SK-N-SH treated with all-trans-retinoic acid at 6 μM for 48 hours (cell line): Measurements from ENCODE around the gene TBX10.

ENCODE experiments used
- ATAC-seq: fragments of 200-7000 bp; cut with Tn5 transposase; 3 replicates; pipeline ENCODE4 v1.9.1; 2020; ENCODE audit warnings: mild to moderate bottlenecking, moderate library complexity
- ARNTL ChIP-seq: fragments of 450-650 bp; formaldehyde crosslinking; IDR thresholded peaks from 2 replicates; pipeline ENCODE4 v1.5.0; 2020; ENCODE audit warnings: low read depth, mild to moderate bottlenecking, moderate library complexity, borderline replicate concordance
- BACH2 ChIP-seq: fragments of 250-450 bp; sonication (Bioruptor Pico); IDR thresholded peaks from 2 replicates; pipeline ENCODE4 v1.9.0; 2021; ENCODE audit warnings: mild to moderate bottlenecking, borderline replicate concordance
- CSDC2 ChIP-seq: fragments of 250-450 bp; sonication (Bioruptor Pico); IDR thresholded peaks from 2 replicates; pipeline ENCODE4 v1.5.0; 2020; ENCODE audit warnings: mild to moderate bottlenecking, moderate library complexity
- ESRRG ChIP-seq: fragments of 250-450 bp; sonication (Bioruptor Pico); IDR thresholded peaks from 2 replicates; pipeline ENCODE4 v1.6.1; 2021; ENCODE audit warnings: mild to moderate bottlenecking
- GLIS3 ChIP-seq: fragments of 250-450 bp; sonication (Bioruptor Pico); IDR thresholded peaks from 2 replicates; pipeline ENCODE4 v1.5.0; 2020; ENCODE audit warnings: mild to moderate bottlenecking, moderate library complexity
- ISL1 ChIP-seq: fragments of 250-450 bp; sonication (Bioruptor Pico); IDR thresholded peaks from 2 replicates; pipeline ENCODE4 v2.1.2; 2022; ENCODE audit warnings: mild to moderate bottlenecking, moderate library complexity
- OSR1 ChIP-seq: fragments of 250-450 bp; sonication (Bioruptor Pico); IDR thresholded peaks from 2 replicates; pipeline ENCODE4 v1.8.0; 2022; ENCODE audit warnings: moderate library complexity, mild to moderate bottlenecking, inconsistent platforms
- POU6F1 ChIP-seq: fragments of 250-450 bp; sonication (Bioruptor Pico); IDR thresholded peaks from 2 replicates; pipeline ENCODE4 v1.8.0; 2021; ENCODE audit warnings: low read depth, mild to moderate bottlenecking, moderate library complexity, borderline replicate concordance
- PPARA ChIP-seq: fragments of 250-450 bp; sonication (Bioruptor Pico); IDR thresholded peaks from 2 replicates; pipeline ENCODE4 v1.5.0; 2020; ENCODE audit warnings: mild to moderate bottlenecking, borderline replicate concordance
- RARB ChIP-seq: fragments of 250-450 bp; sonication (Bioruptor Pico); IDR thresholded peaks from 2 replicates; pipeline ENCODE4 v1.8.0; 2021; ENCODE audit warnings: mild to moderate bottlenecking, moderate library complexity
- SNAI2 ChIP-seq: fragments of 250-450 bp; sonication (Bioruptor Pico); IDR thresholded peaks from 2 replicates; pipeline ENCODE4 v1.5.0; 2020; ENCODE audit warnings: mild to moderate bottlenecking, moderate library complexity
- TCF4 ChIP-seq: fragments of 250-450 bp; sonication (Bioruptor Pico); IDR thresholded peaks from 2 replicates; pipeline ENCODE4 v1.8.0; 2021; ENCODE audit warnings: mild to moderate bottlenecking, moderate library complexity, borderline replicate concordance
- TOX ChIP-seq: fragments of 250-450 bp; sonication (Bioruptor Pico); IDR thresholded peaks from 2 replicates; pipeline ENCODE4 v1.8.0; 2021; ENCODE audit warnings: mild to moderate bottlenecking, moderate library complexity, borderline replicate concordance
- TSHZ2 ChIP-seq: fragments of 250-450 bp; sonication (Bioruptor Pico); IDR thresholded peaks from 2 replicates; pipeline ENCODE4 v1.5.0; 2020; ENCODE audit warnings: mild to moderate bottlenecking, moderate library complexity
- ZFP3 ChIP-seq: fragments of 250-450 bp; sonication (Bioruptor Pico); IDR thresholded peaks from 2 replicates; pipeline ENCODE4 v1.5.0; 2020; ENCODE audit warnings: mild to moderate bottlenecking, moderate library complexity
- ZNF565 ChIP-seq: fragments of 450-650 bp; formaldehyde crosslinking; conservative IDR thresholded peaks from 2 replicates; pipeline ENCODE4 v1.5.0; 2020; ENCODE audit warnings: low read depth, mild to moderate bottlenecking, moderate library complexity
- ZNF70 ChIP-seq: fragments of 450-650 bp; formaldehyde crosslinking; IDR thresholded peaks from 2 replicates; pipeline ENCODE4 v1.5.0; 2020; ENCODE audit warnings: mild to moderate bottlenecking, moderate library complexity
- ZNF8 ChIP-seq: fragments of 450-650 bp; formaldehyde crosslinking; IDR thresholded peaks from 2 replicates; pipeline ENCODE4 v1.5.0; 2020; ENCODE audit warnings: mild to moderate bottlenecking, moderate library complexity
- TF ChIP-seq, protein P1 (sequence below): fragments of 250-450 bp; sonication (Bioruptor Pico); IDR thresholded peaks from 2 replicates; pipeline ENCODE4 v1.8.0; 2020; ENCODE audit warnings: mild to moderate bottlenecking, moderate library complexity, borderline replicate concordance
- TF ChIP-seq, protein P2 (sequence below): fragments of 250-450 bp; sonication (Bioruptor Pico); IDR thresholded peaks from 2 replicates; pipeline ENCODE4 v1.5.1; 2020; ENCODE audit warnings: low read depth, mild to moderate bottlenecking, moderate library complexity
- TF ChIP-seq, protein P3 (sequence below): fragments of 250-450 bp; sonication (Bioruptor Pico); IDR thresholded peaks from 2 replicates; pipeline ENCODE4 v1.5.1; 2021; ENCODE audit warnings: mild to moderate bottlenecking, moderate library complexity

Gene TBX10

DNA sequence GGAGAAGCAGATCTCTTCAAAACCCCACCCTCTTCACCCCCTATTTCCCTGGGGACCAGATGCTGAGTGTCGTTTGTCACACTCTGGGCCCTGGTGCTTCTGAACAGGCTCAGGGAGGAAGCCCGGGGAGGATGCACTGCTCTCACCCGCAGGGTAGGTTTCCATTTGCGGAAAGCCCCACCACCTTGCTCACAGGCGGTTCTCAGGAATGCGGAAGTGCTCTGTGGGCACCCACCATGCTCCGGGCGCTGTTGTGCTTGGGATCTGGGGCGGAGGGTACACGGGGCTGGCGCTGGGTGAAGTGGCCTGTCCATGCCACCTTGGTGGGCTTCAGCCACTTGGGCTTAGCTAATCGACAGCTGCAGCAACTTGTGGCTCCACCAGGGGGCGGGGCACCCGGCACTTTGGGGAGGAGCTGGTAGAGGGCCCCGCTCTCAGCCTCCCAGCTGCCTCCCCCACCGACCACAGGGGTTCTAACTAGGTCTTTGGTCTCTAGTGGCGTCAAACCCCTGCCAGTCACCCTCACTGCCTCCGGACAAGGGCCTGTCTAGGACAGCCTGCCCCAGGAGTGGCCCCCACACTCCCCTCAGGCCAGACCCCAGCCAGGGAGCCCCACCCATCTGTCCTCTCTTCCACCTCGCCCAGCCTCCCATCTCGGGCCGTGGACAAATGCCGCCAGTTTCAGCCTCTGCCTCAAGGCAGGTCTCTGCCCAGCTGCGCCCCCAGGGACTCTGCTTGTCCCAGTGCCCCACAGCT lies 25.4 kb downstream of the TBX10 start (continued):
- no peak for TF ChIP-seq TCF4 (CRISPR knock-in tag)
- TF ChIP-seq, all 23 proteins: peak for 0

DNA sequence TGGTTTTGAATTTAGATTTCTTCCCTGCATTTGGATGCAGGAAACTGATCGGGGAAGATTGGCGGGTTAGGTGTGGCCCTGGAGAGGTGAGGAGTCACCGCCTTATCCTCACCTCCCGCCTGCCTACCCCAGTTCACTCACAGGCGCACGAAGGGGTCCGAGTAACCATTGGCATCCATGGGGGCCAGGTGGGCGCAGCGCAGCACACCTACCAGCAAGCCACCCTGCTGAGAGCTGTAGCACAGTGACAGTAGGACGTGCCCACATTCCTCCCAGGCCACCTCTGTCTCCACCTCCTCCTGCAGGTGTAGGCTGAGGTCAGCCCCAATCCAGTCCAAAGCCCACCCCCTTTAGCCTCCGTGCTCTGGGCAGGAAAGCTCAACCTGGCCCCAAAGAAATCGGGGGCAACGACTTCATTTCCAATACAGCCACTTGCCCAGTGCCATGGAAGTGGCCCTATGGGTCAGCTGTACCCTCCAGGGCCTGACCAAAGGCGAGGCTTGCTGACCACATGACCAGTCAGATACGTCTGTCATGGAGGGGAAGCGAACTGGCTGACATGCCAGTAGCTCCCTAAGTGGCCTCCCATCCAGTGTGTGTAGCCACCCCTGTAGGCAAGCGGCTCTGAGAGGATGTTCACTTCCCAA lies 26.1 kb downstream of the TBX10 start:
- TF ChIP-seq TCF4 (CRISPR knock-in tag) (no peak), ZNF565 (CRISPR knock-in tag) (no peak), OSR1 (no peak), CSDC2 (CRISPR knock-in tag) (no peak), ISL1 (CRISPR knock-in tag) (no peak), RARB (CRISPR knock-in tag) (no peak)
- TF ChIP-seq, protein P1, sequence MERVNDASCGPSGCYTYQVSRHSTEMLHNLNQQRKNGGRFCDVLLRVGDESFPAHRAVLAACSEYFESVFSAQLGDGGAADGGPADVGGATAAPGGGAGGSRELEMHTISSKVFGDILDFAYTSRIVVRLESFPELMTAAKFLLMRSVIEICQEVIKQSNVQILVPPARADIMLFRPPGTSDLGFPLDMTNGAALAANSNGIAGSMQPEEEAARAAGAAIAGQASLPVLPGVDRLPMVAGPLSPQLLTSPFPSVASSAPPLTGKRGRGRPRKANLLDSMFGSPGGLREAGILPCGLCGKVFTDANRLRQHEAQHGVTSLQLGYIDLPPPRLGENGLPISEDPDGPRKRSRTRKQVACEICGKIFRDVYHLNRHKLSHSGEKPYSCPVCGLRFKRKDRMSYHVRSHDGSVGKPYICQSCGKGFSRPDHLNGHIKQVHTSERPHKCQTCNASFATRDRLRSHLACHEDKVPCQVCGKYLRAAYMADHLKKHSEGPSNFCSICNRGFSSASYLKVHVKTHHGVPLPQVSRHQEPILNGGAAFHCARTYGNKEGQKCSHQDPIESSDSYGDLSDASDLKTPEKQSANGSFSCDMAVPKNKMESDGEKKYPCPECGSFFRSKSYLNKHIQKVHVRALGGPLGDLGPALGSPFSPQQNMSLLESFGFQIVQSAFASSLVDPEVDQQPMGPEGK (CRISPR knock-in tag) = no peak
- ATAC-seq = no peak; the same call in 2 of the 3 replicates

DNA sequence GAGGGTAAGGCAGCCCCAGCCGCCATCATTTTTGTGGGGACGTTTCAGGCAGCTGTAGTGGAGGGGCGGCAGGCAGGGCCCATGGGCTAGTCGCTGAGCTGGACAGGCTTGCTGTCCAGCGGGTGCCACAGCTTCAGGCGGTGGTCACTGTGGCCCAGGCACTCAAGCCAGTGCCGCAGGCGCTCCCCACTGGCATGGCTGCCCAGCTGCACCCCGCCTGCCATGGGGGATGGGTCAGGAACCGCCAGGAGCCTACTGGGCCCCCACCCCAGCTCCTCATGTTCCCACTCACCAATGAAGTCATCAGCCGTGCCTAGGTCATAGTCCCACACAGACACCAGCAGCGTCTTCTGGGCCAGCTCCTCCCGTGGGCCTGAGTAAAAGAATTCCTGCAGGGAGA lies 26.8 kb downstream of the TBX10 start:
- TF ChIP-seq BACH2 (CRISPR knock-in tag) = no peak
- TF ChIP-seq SNAI2 = no peak
- no peak for TF ChIP-seq TCF4 (CRISPR knock-in tag)
- no peak for TF ChIP-seq OSR1
- no peak for TF ChIP-seq POU6F1
- no peak for TF ChIP-seq ZFP3 (CRISPR knock-in tag)
- TF ChIP-seq PPARA (CRISPR knock-in tag) = no peak
- TF ChIP-seq ISL1 (CRISPR knock-in tag) = no peak
- no peak for TF ChIP-seq TOX
- TF ChIP-seq ZNF8 = no peak
- TF ChIP-seq ARNTL (CRISPR knock-in tag) = no peak
- TF ChIP-seq CSDC2 (CRISPR knock-in tag) = no peak
- TF ChIP-seq TSHZ2 (CRISPR knock-in tag) = no peak
- TF ChIP-seq ESRRG = no peak
- TF ChIP-seq ZNF70 = no peak
- TF ChIP-seq ZNF565 (CRISPR knock-in tag) = no peak
- TF ChIP-seq GLIS3 (CRISPR knock-in tag) = no peak
- TF ChIP-seq, protein P2, sequence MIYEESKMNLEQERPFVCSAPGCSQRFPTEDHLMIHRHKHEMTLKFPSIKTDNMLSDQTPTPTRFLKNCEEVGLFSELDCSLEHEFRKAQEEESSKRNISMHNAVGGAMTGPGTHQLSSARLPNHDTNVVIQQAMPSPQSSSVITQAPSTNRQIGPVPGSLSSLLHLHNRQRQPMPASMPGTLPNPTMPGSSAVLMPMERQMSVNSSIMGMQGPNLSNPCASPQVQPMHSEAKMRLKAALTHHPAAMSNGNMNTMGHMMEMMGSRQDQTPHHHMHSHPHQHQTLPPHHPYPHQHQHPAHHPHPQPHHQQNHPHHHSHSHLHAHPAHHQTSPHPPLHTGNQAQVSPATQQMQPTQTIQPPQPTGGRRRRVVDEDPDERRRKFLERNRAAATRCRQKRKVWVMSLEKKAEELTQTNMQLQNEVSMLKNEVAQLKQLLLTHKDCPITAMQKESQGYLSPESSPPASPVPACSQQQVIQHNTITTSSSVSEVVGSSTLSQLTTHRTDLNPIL (CRISPR knock-in tag) = no peak
- TF ChIP-seq RARB (CRISPR knock-in tag) = no peak
- TF ChIP-seq, protein P3, sequence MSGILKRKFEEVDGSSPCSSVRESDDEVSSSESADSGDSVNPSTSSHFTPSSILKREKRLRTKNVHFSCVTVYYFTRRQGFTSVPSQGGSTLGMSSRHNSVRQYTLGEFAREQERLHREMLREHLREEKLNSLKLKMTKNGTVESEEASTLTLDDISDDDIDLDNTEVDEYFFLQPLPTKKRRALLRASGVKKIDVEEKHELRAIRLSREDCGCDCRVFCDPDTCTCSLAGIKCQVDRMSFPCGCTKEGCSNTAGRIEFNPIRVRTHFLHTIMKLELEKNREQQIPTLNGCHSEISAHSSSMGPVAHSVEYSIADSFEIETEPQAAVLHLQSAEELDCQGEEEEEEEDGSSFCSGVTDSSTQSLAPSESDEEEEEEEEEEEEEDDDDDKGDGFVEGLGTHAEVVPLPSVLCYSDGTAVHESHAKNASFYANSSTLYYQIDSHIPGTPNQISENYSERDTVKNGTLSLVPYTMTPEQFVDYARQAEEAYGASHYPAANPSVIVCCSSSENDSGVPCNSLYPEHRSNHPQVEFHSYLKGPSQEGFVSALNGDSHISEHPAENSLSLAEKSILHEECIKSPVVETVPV (CRISPR knock-in tag) = no peak
- ATAC-seq = no peak
